HepG2 (cell line): ENCODE results near the gene ARHGEF11. TPM values are rescaled to one million over a fixed set of nuclear protein-coding genes. Genes with fewer than 3 reads are reported as not detected.

Experiments used
- ATAC-seq: fragments of 200-7000 bp; cut with Tn5 transposase; 3 replicates; pipeline ENCODE4 v1.9.1; 2020; ENCODE audit warnings: mild to moderate bottlenecking, moderate library complexity
- BruUV-seq: library from RNA; stranded (reverse); fragments of 400-500 nt; replicated peaks from 2 replicates; lab custom pipeline; 2021; lab: Mats Ljungman, UMichigan
- CTCF ChIA-PET: fragments of 300-600 bp; formaldehyde crosslinking; extraction: SDS; loops from one replicate; lab custom pipeline; 2021; ENCODE audit warnings: low total read pairs, inconsistent platforms, low intra/inter-chr PET ratio; lab: Yijun Ruan, JAX
- POLR2A ChIA-PET: fragments of 350-600 bp; sonication (Branson Sonifier 250); formaldehyde crosslinking; loops from one replicate; lab custom pipeline; 2020; ENCODE audit warnings: antibody characterized with exemption, inconsistent platforms; lab: Yijun Ruan, JAX
- DNase-seq: peaks from one replicate; pipeline ENCODE4 v3.0.0-alpha.2; 2015; ENCODE audit warnings: low spot score
- FAIRE-seq: peaks from 3 replicates; lab custom pipeline; 2011; peaks lifted over from hg19 to GRCh38; lab: Jason Lieb, UNC
- H2AFZ ChIP-seq: one replicate; pipeline ENCODE4 v1.6.1; 2011; ENCODE audit warnings: low read length, inconsistent platforms
- H3K27ac ChIP-seq: fragments of 300-600 bp; 3 replicates; pipeline ENCODE4 v1.8.0; 2011; ENCODE audit warnings: mixed run types, mild to moderate bottlenecking, mixed read lengths, low read length, inconsistent platforms; ENCODE audit not compliant: insufficient read depth; ENCODE audit errors: extremely low read length
- H3K27me3 ChIP-seq, 2 experiments: fragments of 200-600 bp in 1 of 2; 2 replicates in 1 of 2; 3 replicates in 1 of 2; pipeline versions ENCODE4 v1.6.0 to v1.8.0; 2011; ENCODE audit warnings: low read length in 2 of 2, mild to moderate bottlenecking in 2 of 2, moderate library complexity in 2 of 2, inconsistent platforms in 1 of 2; ENCODE audit not compliant: insufficient read depth in 2 of 2, control insufficient read depth in 1 of 2
- H3K36me3 ChIP-seq, 2 experiments: fragments of 200-600 bp in 1 of 2; replicated peaks in 1 of 2; 2 replicates in 1 of 2; 3 replicates in 1 of 2; pipeline versions ENCODE4 v1.5.1 to v1.8.0; 2011; ENCODE audit warnings: low read length in 2 of 2, inconsistent platforms in 1 of 2; ENCODE audit not compliant: insufficient read depth in 2 of 2, control insufficient read depth in 1 of 2
- H3K4me1 ChIP-seq: 2 replicates; pipeline ENCODE4 v1.5.1; 2012; ENCODE audit warnings: low read length, inconsistent platforms; ENCODE audit not compliant: insufficient read depth
- H3K4me2 ChIP-seq: 2 replicates; pipeline ENCODE4 v1.6.0; 2011; ENCODE audit warnings: low read depth, low read length, inconsistent platforms
- H3K4me3 ChIP-seq, 3 experiments: fragments of 200-600 bp in 1 of 3; sonication (generic), shearing (Covaris generic) in 1 of 3; replicated peaks in 1 of 3; 2 replicates each; pipeline ENCODE4 v1.5.1; 2011 to 2016; ENCODE audit warnings: low read length in 3 of 3, inconsistent platforms in 2 of 3, low read depth in 2 of 3, mild to moderate bottlenecking in 2 of 3, control low read depth in 1 of 3, mixed read lengths in 1 of 3; ENCODE audit not compliant: insufficient read depth in 1 of 3
- H3K79me2 ChIP-seq: one replicate; pipeline ENCODE4 v1.6.1; 2011; ENCODE audit warnings: low read length, inconsistent platforms; ENCODE audit not compliant: insufficient read depth
- H3K9ac ChIP-seq: 2 replicates; pipeline ENCODE4 v1.6.0; 2011; ENCODE audit warnings: mild to moderate bottlenecking, low read depth, low read length, inconsistent platforms; ENCODE audit not compliant: insufficient read depth
- H3K9me3 ChIP-seq: 2 replicates; pipeline ENCODE4 v1.5.1; 2012; ENCODE audit warnings: mild to moderate bottlenecking, low read length
- H4K20me1 ChIP-seq: 2 replicates; pipeline ENCODE4 v1.6.0; 2011; ENCODE audit warnings: inconsistent platforms, mild to moderate bottlenecking, low read length, moderate library complexity; ENCODE audit not compliant: insufficient read depth
- NR2F6 ChIP-seq, 2 experiments: IDR thresholded peaks; 2 replicates each; pipeline ENCODE4 v1.6.1; 2016; ENCODE audit warnings: antibody characterized with exemption in 1 of 2, mild to moderate bottlenecking in 1 of 2
- WGBS: methylation state at CpG from one replicate; pipeline ENCODE4 v1.1.6; 2017; ENCODE audit warnings: low lambda C conversion rate; 5-methylcytosine and 5-hydroxymethylcytosine counted together
- in situ Hi-C: cut with HindIII; loops from 2 replicates; pipeline ENCODE4 v1.10.0; 2017; ENCODE audit warnings: low pct_unique_long_range_greater_than_20kb; ENCODE audit not compliant: extremely low pct_ligation_motif_present
- intact Hi-C: fragments of 100-400 bp; cut with micrococcal nuclease; formaldehyde crosslinking; loops from one replicate; pipeline ENCODE4 v1.10.0; 2022; ENCODE audit not compliant: unreplicated experiment
- polyA plus RNA-seq, 8 experiments: library from polyadenylated mRNA; depleted of rRNA in 3 of 8; stranded (reverse) in 7 of 8; unstranded in 1 of 8; fragments of >200 nt; fragmentation: Illumina TruSeq in 4 of 8; extraction: Trizol in 4 of 8; gene quantifications; 2 replicates each; pipeline versions ENCODE4 v1.2.1 to v1.2.3, GENCODE V29; 2011 to 2016; ENCODE audit warnings: low read depth in 4 of 8, missing spikeins in 1 of 8, mixed read lengths in 1 of 8; ENCODE audit not compliant: insufficient read depth in 1 of 8
- total RNA-seq, 5 experiments: library from RNA; depleted of rRNA; stranded (reverse); fragments of >200 nt; fragmentation: Illumina TruSeq; extraction: Trizol; gene quantifications; 2 replicates each; pipeline ENCODE4 v1.2.3, GENCODE V29; 2016; ENCODE audit warnings: low read depth in 1 of 5
- TF ChIP-seq, protein P1 (sequence below): sonication (generic); formaldehyde crosslinking; IDR thresholded peaks from 2 replicates; pipeline ENCODE4 v1.4.0; 2020; ENCODE audit warnings: missing genetic modification reagents
- TF ChIP-seq, protein P2 (sequence below): IDR thresholded peaks from 2 replicates; pipeline ENCODE4 v1.4.0; 2020; ENCODE audit warnings: mild to moderate bottlenecking, missing genetic modification reagents
- TF ChIP-seq, protein P3 (sequence below): sonication (generic); formaldehyde crosslinking; IDR thresholded peaks from 2 replicates; pipeline ENCODE4; 2020; ENCODE audit warnings: missing genetic modification reagents, mild to moderate bottlenecking, borderline replicate concordance
- TF ChIP-seq, protein P4 (sequence below): IDR thresholded peaks from 2 replicates; pipeline ENCODE4 v1.6.1; 2016; ENCODE audit warnings: missing compliant biosample characterization, missing genetic modification reagents, borderline replicate concordance

The ARHGEF11 gene
- total and polyA plus RNA-seq, 2 of the 13 experiments (the other 11 are each of a cell fraction or from before 2014, with no cell fraction given), result 16.5 to 21.2 TPM

DNA sequence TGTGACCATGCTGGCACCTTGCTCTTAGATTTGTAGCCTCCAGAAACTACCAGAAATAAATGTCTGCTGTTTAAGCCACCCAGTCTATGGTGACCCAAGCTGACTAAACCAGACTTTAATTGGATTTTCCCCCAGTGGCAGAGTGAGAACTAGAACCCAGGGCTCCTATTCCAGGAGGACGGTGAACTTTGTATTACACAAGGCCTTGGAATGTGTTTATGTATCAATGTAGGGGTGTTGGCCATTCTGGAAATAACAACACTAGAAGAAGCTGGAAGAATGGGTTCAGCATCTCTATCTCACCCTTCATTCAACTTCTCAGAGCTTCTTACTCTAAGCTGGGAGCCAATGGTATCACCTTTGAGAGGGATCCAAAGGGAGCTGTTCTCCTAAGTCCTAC, 37.0 kb downstream of the ARHGEF11 start:
- 100% methylated on average over 1 of the region's 1 CpG for WGBS
- POLR2A ChIA-PET, result no interaction called here

More for the DNA sequence above, 37.0 kb downstream of the ARHGEF11 start:
- intact Hi-C loops, result no loop called here
- H2AFZ ChIP-seq, result no peak overlapping the region
- peaks cover 6% of the 10 kb centered on the region; the same call in 1 of the 2 replicates for H3K4me1 ChIP-seq
- no peaks in the 10 kb centered on the region for H3K9me3 ChIP-seq
- TF ChIP-seq NR2F6 (IDR thresholded peaks at IDR 0.05) (no peak), NR2F6 (CRISPR knock-in tag; IDR thresholded peaks at IDR 0.05) (no peak)
- TF ChIP-seq, protein P1, sequence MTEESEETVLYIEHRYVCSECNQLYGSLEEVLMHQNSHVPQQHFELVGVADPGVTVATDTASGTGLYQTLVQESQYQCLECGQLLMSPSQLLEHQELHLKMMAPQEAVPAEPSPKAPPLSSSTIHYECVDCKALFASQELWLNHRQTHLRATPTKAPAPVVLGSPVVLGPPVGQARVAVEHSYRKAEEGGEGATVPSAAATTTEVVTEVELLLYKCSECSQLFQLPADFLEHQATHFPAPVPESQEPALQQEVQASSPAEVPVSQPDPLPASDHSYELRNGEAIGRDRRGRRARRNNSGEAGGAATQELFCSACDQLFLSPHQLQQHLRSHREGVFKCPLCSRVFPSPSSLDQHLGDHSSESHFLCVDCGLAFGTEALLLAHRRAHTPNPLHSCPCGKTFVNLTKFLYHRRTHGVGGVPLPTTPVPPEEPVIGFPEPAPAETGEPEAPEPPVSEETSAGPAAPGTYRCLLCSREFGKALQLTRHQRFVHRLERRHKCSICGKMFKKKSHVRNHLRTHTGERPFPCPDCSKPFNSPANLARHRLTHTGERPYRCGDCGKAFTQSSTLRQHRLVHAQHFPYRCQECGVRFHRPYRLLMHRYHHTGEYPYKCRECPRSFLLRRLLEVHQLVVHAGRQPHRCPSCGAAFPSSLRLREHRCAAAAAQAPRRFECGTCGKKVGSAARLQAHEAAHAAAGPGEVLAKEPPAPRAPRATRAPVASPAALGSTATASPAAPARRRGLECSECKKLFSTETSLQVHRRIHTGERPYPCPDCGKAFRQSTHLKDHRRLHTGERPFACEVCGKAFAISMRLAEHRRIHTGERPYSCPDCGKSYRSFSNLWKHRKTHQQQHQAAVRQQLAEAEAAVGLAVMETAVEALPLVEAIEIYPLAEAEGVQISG (CRISPR knock-in tag), result no peak
- TF ChIP-seq, protein P2, sequence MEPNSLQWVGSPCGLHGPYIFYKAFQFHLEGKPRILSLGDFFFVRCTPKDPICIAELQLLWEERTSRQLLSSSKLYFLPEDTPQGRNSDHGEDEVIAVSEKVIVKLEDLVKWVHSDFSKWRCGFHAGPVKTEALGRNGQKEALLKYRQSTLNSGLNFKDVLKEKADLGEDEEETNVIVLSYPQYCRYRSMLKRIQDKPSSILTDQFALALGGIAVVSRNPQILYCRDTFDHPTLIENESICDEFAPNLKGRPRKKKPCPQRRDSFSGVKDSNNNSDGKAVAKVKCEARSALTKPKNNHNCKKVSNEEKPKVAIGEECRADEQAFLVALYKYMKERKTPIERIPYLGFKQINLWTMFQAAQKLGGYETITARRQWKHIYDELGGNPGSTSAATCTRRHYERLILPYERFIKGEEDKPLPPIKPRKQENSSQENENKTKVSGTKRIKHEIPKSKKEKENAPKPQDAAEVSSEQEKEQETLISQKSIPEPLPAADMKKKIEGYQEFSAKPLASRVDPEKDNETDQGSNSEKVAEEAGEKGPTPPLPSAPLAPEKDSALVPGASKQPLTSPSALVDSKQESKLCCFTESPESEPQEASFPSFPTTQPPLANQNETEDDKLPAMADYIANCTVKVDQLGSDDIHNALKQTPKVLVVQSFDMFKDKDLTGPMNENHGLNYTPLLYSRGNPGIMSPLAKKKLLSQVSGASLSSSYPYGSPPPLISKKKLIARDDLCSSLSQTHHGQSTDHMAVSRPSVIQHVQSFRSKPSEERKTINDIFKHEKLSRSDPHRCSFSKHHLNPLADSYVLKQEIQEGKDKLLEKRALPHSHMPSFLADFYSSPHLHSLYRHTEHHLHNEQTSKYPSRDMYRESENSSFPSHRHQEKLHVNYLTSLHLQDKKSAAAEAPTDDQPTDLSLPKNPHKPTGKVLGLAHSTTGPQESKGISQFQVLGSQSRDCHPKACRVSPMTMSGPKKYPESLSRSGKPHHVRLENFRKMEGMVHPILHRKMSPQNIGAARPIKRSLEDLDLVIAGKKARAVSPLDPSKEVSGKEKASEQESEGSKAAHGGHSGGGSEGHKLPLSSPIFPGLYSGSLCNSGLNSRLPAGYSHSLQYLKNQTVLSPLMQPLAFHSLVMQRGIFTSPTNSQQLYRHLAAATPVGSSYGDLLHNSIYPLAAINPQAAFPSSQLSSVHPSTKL (CRISPR knock-in tag), result no peak
- TF ChIP-seq, protein P3, sequence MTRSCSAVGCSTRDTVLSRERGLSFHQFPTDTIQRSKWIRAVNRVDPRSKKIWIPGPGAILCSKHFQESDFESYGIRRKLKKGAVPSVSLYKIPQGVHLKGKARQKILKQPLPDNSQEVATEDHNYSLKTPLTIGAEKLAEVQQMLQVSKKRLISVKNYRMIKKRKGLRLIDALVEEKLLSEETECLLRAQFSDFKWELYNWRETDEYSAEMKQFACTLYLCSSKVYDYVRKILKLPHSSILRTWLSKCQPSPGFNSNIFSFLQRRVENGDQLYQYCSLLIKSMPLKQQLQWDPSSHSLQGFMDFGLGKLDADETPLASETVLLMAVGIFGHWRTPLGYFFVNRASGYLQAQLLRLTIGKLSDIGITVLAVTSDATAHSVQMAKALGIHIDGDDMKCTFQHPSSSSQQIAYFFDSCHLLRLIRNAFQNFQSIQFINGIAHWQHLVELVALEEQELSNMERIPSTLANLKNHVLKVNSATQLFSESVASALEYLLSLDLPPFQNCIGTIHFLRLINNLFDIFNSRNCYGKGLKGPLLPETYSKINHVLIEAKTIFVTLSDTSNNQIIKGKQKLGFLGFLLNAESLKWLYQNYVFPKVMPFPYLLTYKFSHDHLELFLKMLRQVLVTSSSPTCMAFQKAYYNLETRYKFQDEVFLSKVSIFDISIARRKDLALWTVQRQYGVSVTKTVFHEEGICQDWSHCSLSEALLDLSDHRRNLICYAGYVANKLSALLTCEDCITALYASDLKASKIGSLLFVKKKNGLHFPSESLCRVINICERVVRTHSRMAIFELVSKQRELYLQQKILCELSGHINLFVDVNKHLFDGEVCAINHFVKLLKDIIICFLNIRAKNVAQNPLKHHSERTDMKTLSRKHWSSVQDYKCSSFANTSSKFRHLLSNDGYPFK (CRISPR knock-in tag), result no peak
- TF ChIP-seq, protein P4, sequence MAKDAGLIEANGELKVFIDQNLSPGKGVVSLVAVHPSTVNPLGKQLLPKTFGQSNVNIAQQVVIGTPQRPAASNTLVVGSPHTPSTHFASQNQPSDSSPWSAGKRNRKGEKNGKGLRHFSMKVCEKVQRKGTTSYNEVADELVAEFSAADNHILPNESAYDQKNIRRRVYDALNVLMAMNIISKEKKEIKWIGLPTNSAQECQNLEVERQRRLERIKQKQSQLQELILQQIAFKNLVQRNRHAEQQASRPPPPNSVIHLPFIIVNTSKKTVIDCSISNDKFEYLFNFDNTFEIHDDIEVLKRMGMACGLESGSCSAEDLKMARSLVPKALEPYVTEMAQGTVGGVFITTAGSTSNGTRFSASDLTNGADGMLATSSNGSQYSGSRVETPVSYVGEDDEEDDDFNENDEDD (CRISPR knock-in tag), result no peak
- TF ChIP-seq, all 625 proteins: peak for 0
- Histone ChIP-seq H3K79me2 (peaks cover 13% of the 10 kb centered on the region), H3K9ac (no peak overlapping the region), H3K27me3 (no peaks in the 10 kb centered on the region), H3K36me3 (no peaks in the 10 kb centered on the region), H4K20me1 (no peaks in the 10 kb centered on the region), H3K4me3 (no peak overlapping the region), H3K4me2 (no peak overlapping the region), H3K27ac (no peak overlapping the region)
- ATAC-seq (no peak), DNase-seq (no peak), FAIRE-seq (no peak)
- no TSS peak for BruUV-seq
- CTCF ChIA-PET, result no interaction called here
- in situ Hi-C loops, result no loop called here
